22Rv1 (cell line): ENCODE data around the gene FBXL7.

ENCODE experiments used
- ZFX ChIP-seq: fragments of 450-650 bp; IDR thresholded peaks from 2 replicates; pipeline ENCODE4 v1.6.1; 2017; ENCODE audit warnings: antibody characterized with exemption, borderline replicate concordance
- TF ChIP-seq, protein P1 (sequence below): fragments of 450-650 bp; IDR thresholded peaks from 2 replicates; pipeline ENCODE4 v1.5.1; 2017; ENCODE audit warnings: mild to moderate bottlenecking

DNA sequence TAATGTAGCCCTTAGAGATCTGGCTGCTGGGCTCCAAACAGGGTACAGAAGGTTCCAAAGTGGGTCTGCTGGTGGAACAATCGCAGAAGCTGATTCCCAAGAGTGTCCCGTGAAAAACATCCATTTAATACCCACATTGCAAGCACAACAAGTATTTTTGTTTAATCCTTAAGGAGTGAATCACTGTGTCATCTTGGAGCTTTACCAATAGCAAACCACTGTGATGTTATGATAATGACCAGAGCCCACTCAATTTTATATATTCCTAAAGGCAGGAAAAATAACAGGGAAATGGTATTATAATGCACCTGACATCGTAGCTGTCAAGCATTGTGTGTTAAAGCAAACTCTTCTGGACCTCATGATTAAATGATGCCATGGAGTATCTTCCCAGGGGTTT, 291.9 kb downstream of the FBXL7 start:
- TF ChIP-seq, protein P1, sequence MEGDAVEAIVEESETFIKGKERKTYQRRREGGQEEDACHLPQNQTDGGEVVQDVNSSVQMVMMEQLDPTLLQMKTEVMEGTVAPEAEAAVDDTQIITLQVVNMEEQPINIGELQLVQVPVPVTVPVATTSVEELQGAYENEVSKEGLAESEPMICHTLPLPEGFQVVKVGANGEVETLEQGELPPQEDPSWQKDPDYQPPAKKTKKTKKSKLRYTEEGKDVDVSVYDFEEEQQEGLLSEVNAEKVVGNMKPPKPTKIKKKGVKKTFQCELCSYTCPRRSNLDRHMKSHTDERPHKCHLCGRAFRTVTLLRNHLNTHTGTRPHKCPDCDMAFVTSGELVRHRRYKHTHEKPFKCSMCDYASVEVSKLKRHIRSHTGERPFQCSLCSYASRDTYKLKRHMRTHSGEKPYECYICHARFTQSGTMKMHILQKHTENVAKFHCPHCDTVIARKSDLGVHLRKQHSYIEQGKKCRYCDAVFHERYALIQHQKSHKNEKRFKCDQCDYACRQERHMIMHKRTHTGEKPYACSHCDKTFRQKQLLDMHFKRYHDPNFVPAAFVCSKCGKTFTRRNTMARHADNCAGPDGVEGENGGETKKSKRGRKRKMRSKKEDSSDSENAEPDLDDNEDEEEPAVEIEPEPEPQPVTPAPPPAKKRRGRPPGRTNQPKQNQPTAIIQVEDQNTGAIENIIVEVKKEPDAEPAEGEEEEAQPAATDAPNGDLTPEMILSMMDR: no peak
- no peak for TF ChIP-seq ZFX
